HEK293T (cell line): ENCODE data around the gene IFNA10.

ENCODE experiments used
- ARNT ChIP-seq: fragments of 450-650 bp; IDR thresholded peaks from 2 replicates; pipeline ENCODE4 v1.6.1; 2017; ENCODE audit warnings: mild to moderate bottlenecking
- BHLHE40 ChIP-seq: fragments of 450-650 bp; IDR thresholded peaks from 2 replicates; pipeline ENCODE4 v1.6.1; 2016; ENCODE audit warnings: mild to moderate bottlenecking, moderate library complexity, borderline replicate concordance
- FOXA1 ChIP-seq: fragments of 450-650 bp; IDR thresholded peaks from 2 replicates; pipeline ENCODE4 v1.6.1; 2016; ENCODE audit warnings: mild to moderate bottlenecking
- FOXK2 ChIP-seq: fragments of 450-650 bp; IDR thresholded peaks from 2 replicates; pipeline ENCODE4 v1.6.1; 2016; ENCODE audit warnings: mild to moderate bottlenecking
- FOXM1 ChIP-seq: fragments of 450-650 bp; IDR thresholded peaks from 2 replicates; pipeline ENCODE4 v1.6.1; 2017; ENCODE audit warnings: mild to moderate bottlenecking, borderline replicate concordance
- NFRKB ChIP-seq: fragments of 450-650 bp; IDR thresholded peaks from 2 replicates; pipeline ENCODE4 v1.6.1; 2016; ENCODE audit warnings: mild to moderate bottlenecking, moderate library complexity
- SP1 ChIP-seq: fragments of 450-650 bp; IDR thresholded peaks from 2 replicates; pipeline ENCODE4 v1.6.1; 2017
- SUZ12 ChIP-seq: fragments of 450-650 bp; IDR thresholded peaks from 2 replicates; pipeline ENCODE4 v1.6.1; 2016; ENCODE audit warnings: mild to moderate bottlenecking
- TARDBP ChIP-seq: fragments of 450-650 bp; IDR thresholded peaks from 2 replicates; pipeline ENCODE4 v1.6.1; 2016
- ZNF384 ChIP-seq: fragments of 450-650 bp; IDR thresholded peaks from 2 replicates; pipeline ENCODE4 v1.6.1; 2016
- TF ChIP-seq, protein P1 (sequence below): fragments of 450-650 bp; IDR thresholded peaks from 2 replicates; pipeline ENCODE4 v1.6.1; 2016

DNA sequence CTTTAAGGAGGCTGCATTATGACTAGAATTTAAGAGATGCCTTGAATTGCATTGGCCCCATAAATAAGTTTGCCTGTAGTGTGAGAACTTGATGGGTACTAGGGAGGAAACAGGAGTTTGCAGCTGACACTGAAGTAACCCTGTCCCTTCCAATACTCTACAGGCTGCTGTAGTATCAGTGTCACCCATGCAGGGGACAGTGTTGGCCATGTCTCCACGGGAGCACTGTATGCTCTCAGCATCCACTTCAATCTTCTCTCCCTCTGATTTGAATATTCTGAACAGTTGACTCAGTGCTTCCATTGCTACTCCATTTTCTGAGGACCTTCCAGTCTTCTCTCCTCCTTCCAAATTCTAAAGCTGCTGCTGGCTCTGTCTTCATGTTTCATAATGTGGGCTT, 44.2 kb upstream of the IFNA10 start:
- no peak for TF ChIP-seq ARNT
- TF ChIP-seq, protein P1, sequence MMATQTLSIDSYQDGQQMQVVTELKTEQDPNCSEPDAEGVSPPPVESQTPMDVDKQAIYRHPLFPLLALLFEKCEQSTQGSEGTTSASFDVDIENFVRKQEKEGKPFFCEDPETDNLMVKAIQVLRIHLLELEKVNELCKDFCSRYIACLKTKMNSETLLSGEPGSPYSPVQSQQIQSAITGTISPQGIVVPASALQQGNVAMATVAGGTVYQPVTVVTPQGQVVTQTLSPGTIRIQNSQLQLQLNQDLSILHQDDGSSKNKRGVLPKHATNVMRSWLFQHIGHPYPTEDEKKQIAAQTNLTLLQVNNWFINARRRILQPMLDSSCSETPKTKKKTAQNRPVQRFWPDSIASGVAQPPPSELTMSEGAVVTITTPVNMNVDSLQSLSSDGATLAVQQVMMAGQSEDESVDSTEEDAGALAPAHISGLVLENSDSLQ = no peak
- no peak for TF ChIP-seq SUZ12
- no peak for TF ChIP-seq SP1
- TF ChIP-seq TARDBP = no peak
- no peak for TF ChIP-seq ZNF384
- no peak for TF ChIP-seq NFRKB
- no peak for TF ChIP-seq FOXA1
- TF ChIP-seq BHLHE40 = no peak
- no peak for TF ChIP-seq FOXK2
- TF ChIP-seq FOXM1 = no peak
